ENCODE data around the gene ALG3. TPM values are rescaled to one million over a fixed set of nuclear protein-coding genes. Genes with fewer than 3 reads are reported as not detected.

ALG3 gene
- total RNA-seq, 2 experiments from 2014 or later = 45.3 to 60.2 TPM

- H3K4me2 ChIP-seq (ENCODE audit: low read length) = no peak overlapping the region
- peaks cover 4% of the 10 kb centered on the region for H4K20me1 ChIP-seq (ENCODE audit: insufficient read depth, low read length)
- ChIA-PET CTCF (ENCODE audit: unreplicated experiment) (no interaction called here), POLR2A (no interaction called here)
- H3K36me3 ChIP-seq (ENCODE audit: insufficient read depth, low read length) = peaks cover 42% of the 10 kb centered on the region
- H3K79me2 ChIP-seq (ENCODE audit: insufficient read depth, low read depth, low read length) = no peaks in the 10 kb centered on the region; the same call in 1 of the 2 replicates
- H3K4me3 ChIP-seq (ENCODE audit: low read depth, low read length, poor library complexity, severe bottlenecking) = no peak overlapping the region
- H3K4me1 ChIP-seq (ENCODE audit: insufficient read depth, low read length, poor library complexity, severe bottlenecking) = peaks cover 7% of the 10 kb centered on the region
- intact Hi-C loops (cut with micrococcal nuclease; ENCODE audit: unreplicated experiment) = no loop called here
- no peak for DNase-seq (ENCODE audit: low spot score)
- TF ChIP-seq CTCF (conservative IDR thresholded peaks at IDR 0.05; ENCODE audit: low read length) (no peak), EZH2phosphoT487 (IDR thresholded peaks at IDR 0.05; ENCODE audit: borderline replicate concordance, low read depth, low read length) (no peak)
- no TSS peak for BruUV-seq (replicated peaks)
- H3K9me2 ChIP-seq (ENCODE audit: insufficient read depth, low read length) = no peaks in the 10 kb centered on the region
- H3K9me3 ChIP-seq (ENCODE audit: low read length) = no peaks in the 10 kb centered on the region
- H3K27ac ChIP-seq (ENCODE audit: low read depth, low read length, poor library complexity, severe bottlenecking) = no peak overlapping the region
- H2AFZ ChIP-seq (ENCODE audit: low read length) = no peak overlapping the region
These were observed 6.5 kb downstream of the ALG3 start for GRCh38 chr3:184242297-184242685.

DNA sequence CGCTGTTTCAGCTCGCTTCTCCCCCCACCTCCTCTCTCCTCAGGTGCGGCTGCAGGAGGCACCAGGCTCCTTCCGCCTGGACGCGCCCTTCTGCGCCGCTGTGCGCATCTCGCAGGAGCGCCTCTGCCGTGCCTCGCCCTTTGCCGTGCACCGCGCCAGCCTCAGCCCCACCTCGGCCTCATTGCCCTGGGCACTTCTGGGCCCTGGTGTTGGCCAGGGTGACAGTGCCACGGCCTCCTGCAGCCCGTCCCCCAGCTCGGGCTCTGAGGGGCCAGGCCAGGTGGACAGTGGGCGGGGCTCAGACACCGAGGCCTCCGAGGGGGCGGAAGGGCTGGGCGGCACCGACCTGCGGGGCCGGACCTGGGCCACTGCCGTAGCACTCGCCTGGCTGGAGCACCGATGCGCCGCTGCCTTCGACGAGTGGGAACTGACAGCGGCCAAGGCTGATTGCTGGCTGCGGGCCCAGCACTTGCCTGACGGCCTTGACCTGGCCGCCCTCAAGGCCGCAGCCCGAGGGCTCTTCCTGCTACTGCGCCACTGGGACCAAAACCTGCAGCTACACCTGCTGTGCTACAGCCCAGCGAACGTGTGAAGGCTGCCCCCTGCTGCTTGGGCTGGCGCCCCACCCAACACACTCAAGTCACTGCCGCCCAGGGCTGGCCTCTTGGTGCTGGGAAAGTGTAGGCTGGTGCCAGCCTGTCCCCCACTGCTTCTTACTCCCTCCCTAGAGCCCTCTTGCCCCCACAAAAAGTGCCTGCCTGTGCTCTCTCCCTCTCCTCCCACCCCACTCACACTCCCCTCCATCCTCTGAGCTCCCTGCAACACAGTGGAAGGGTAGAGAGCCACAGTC, 7.1 kb downstream of the ALG3 start:
- H3K79me2 ChIP-seq (ENCODE audit: insufficient read depth, low read depth, low read length) = no peaks in the 10 kb centered on the region
- POLR2A ChIA-PET = no interaction called here
- CTCF ChIA-PET (ENCODE audit: unreplicated experiment) = no interaction called here
- peak; percentile 32 for DNase-seq (ENCODE audit: low spot score)
- no peaks in the 10 kb centered on the region for H3K9me2 ChIP-seq (ENCODE audit: insufficient read depth, low read length)
- peaks cover 42% of the 10 kb centered on the region for H3K36me3 ChIP-seq (ENCODE audit: insufficient read depth, low read length)
- no peak overlapping the region for H3K4me2 ChIP-seq (ENCODE audit: low read length)
- H4K20me1 ChIP-seq (ENCODE audit: insufficient read depth, low read length) = peaks cover 4% of the 10 kb centered on the region
- peak; percentile 69 for TF ChIP-seq CTCF (conservative IDR thresholded peaks at IDR 0.05; ENCODE audit: low read length)
- no peak for TF ChIP-seq EZH2phosphoT487 (IDR thresholded peaks at IDR 0.05; ENCODE audit: borderline replicate concordance, low read depth, low read length)
- H3K4me3 ChIP-seq (ENCODE audit: low read depth, low read length, poor library complexity, severe bottlenecking) = no peak overlapping the region
- no peaks in the 10 kb centered on the region for H3K9me3 ChIP-seq (ENCODE audit: low read length)
- no peak overlapping the region for H3K27ac ChIP-seq (ENCODE audit: low read depth, low read length, poor library complexity, severe bottlenecking)
- no TSS peak for BruUV-seq (replicated peaks)
- intact Hi-C loops (cut with micrococcal nuclease; ENCODE audit: unreplicated experiment) = no loop called here
- H2AFZ ChIP-seq (ENCODE audit: low read length) = no peak overlapping the region
- H3K4me1 ChIP-seq (ENCODE audit: insufficient read depth, low read length, poor library complexity, severe bottlenecking) = peaks cover 7% of the 10 kb centered on the region

DNA sequence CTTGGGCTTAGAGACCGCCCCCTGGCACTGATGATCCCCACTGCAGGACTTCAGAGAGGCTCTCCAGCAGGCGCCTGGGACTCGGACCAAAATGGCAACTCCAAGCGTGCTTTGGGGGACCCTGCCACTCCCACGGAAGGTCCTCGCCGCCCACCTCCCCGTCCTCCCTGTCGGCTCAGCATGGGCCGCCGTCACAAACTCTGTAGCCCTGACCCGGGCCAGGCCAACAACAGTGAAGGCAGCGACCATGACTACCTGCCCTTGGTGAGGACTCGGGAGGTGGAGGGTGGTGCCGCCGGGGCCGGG, 7.7 kb downstream of the ALG3 start:
- no peak for TF ChIP-seq EZH2phosphoT487 (IDR thresholded peaks at IDR 0.05; ENCODE audit: borderline replicate concordance, low read depth, low read length)
- no peak overlapping the region for H3K4me3 ChIP-seq (ENCODE audit: low read depth, low read length, poor library complexity, severe bottlenecking)
- peaks cover 7% of the 10 kb centered on the region for H3K4me1 ChIP-seq (ENCODE audit: insufficient read depth, low read length, poor library complexity, severe bottlenecking)
- no peak overlapping the region for H3K27ac ChIP-seq (ENCODE audit: low read depth, low read length, poor library complexity, severe bottlenecking)
- no peaks in the 10 kb centered on the region for H3K79me2 ChIP-seq (ENCODE audit: insufficient read depth, low read depth, low read length)
- H3K9me2 ChIP-seq (ENCODE audit: insufficient read depth, low read length) = no peaks in the 10 kb centered on the region
- intact Hi-C loops (cut with micrococcal nuclease; ENCODE audit: unreplicated experiment) = no loop called here
- peaks cover 4% of the 10 kb centered on the region for H4K20me1 ChIP-seq (ENCODE audit: insufficient read depth, low read length)
- H3K4me2 ChIP-seq (ENCODE audit: low read length) = no peak overlapping the region
- no TSS peak for BruUV-seq (replicated peaks)
- no peak for DNase-seq (ENCODE audit: low spot score)
- ChIA-PET POLR2A (no interaction called here), CTCF (ENCODE audit: unreplicated experiment) (no interaction called here)
- no peak overlapping the region for H2AFZ ChIP-seq (ENCODE audit: low read length)
- peaks cover 42% of the 10 kb centered on the region for H3K36me3 ChIP-seq (ENCODE audit: insufficient read depth, low read length)
- H3K9me3 ChIP-seq (ENCODE audit: low read length) = no peaks in the 10 kb centered on the region

All from OCI-LY7 (cell line).